Endothelial cell of umbilical vein (primary cell): ENCODE results near the gene TBC1D14. TPM values are rescaled to one million over a fixed set of nuclear protein-coding genes. Genes with fewer than 3 reads are reported as not detected.

Experiments used
- BruUV-seq: library from RNA; stranded (reverse); fragments of 400-500 nt; replicated peaks from 2 replicates; lab custom pipeline; 2021; lab: Mats Ljungman, UMichigan
- CTCF ChIA-PET: fragments of 300-600, 350-600 bp; sonication (Branson Sonifier 250); formaldehyde crosslinking; loops from one replicate; lab custom pipeline; 2021; ENCODE audit warnings: antibody characterized with exemption, inconsistent platforms; lab: Charles Lee
- POLR2A ChIA-PET: fragments of 300-600, 350-600 bp; sonication (Branson Sonifier 250); formaldehyde crosslinking; loops from one replicate; lab custom pipeline; 2021; ENCODE audit warnings: antibody characterized with exemption, inconsistent platforms; lab: Charles Lee
- DNase-seq: peaks from one replicate; pipeline ENCODE4 v3.0.0-alpha.2; 2011; ENCODE audit warnings: low read depth, low spot score
- FAIRE-seq: peaks from 2 replicates; lab custom pipeline; 2011; peaks lifted over from hg19 to GRCh38; lab: Jason Lieb, UNC
- H2AFZ ChIP-seq: 2 replicates; pipeline ENCODE4 v1.6.0; 2012; ENCODE audit warnings: low read depth, low read length, control low read depth, inconsistent platforms
- H3K27ac ChIP-seq: 2 replicates; pipeline ENCODE4 v1.5.1; 2011; ENCODE audit warnings: low read depth, mild to moderate bottlenecking, control low read depth, low read length, moderate library complexity; ENCODE audit not compliant: insufficient read depth
- H3K27me3 ChIP-seq, 2 experiments: 2 replicates each; pipeline versions ENCODE4 v1.6.0 to v1.6.1; 2011; ENCODE audit warnings: low read length in 2 of 2, mixed read lengths in 1 of 2; ENCODE audit not compliant: control insufficient read depth in 2 of 2, insufficient read depth in 2 of 2
- H3K36me3 ChIP-seq, 2 experiments: 2 replicates in 1 of 2; 3 replicates in 1 of 2; pipeline ENCODE4 v1.5.1; 2011; ENCODE audit warnings: low read length in 2 of 2, mild to moderate bottlenecking in 1 of 2, moderate library complexity in 1 of 2; ENCODE audit not compliant: control insufficient read depth in 2 of 2, insufficient read depth in 2 of 2; ENCODE audit errors: extremely low read depth in 1 of 2
- H3K4me1 ChIP-seq: 3 replicates; pipeline ENCODE4 v1.5.1; 2011; ENCODE audit warnings: mild to moderate bottlenecking, low read length; ENCODE audit not compliant: control insufficient read depth, insufficient read depth; ENCODE audit errors: extremely low read depth
- H3K4me2 ChIP-seq: 2 replicates; pipeline ENCODE4 v1.6.1; 2011; ENCODE audit warnings: low read length, control low read depth, mixed read lengths; ENCODE audit not compliant: insufficient read depth
- H3K4me3 ChIP-seq, 3 experiments: fragments of 200-600 bp in 1 of 3; sonication (generic), shearing (Covaris generic) in 1 of 3; replicated peaks in 1 of 3; 2 replicates each; pipeline ENCODE4 v1.5.1; 2011 to 2016; ENCODE audit warnings: control low read depth in 3 of 3, low read length in 3 of 3, mild to moderate bottlenecking in 2 of 3, inconsistent platforms in 1 of 3, low read depth in 1 of 3, moderate library complexity in 1 of 3; ENCODE audit not compliant: insufficient read depth in 1 of 3
- H3K79me2 ChIP-seq: 2 replicates; pipeline ENCODE4 v1.6.0; 2012; ENCODE audit warnings: low read length, inconsistent platforms; ENCODE audit not compliant: control insufficient read depth, insufficient read depth
- H3K9ac ChIP-seq: replicated peaks from 2 replicates; pipeline ENCODE3; 2011; ENCODE audit warnings: low read length, control low read depth; ENCODE audit not compliant: insufficient read depth; ENCODE audit errors: extremely low read depth
- H3K9me1 ChIP-seq: replicated peaks from 3 replicates; pipeline ENCODE4 v1.6.0; 2011; ENCODE audit warnings: mild to moderate bottlenecking, low read length; ENCODE audit not compliant: control insufficient read depth, insufficient read depth; ENCODE audit errors: extremely low read depth
- H3K9me3 ChIP-seq: replicated peaks from 2 replicates; pipeline ENCODE4 v1.5.1; 2012; ENCODE audit warnings: low read length, inconsistent platforms; ENCODE audit not compliant: control insufficient read depth, insufficient read depth
- H4K20me1 ChIP-seq: replicated peaks from 2 replicates; pipeline ENCODE3; 2011; ENCODE audit warnings: mild to moderate bottlenecking, low read length; ENCODE audit not compliant: control insufficient read depth, insufficient read depth; ENCODE audit errors: extremely low read depth
- CTCF ChIP-seq, 2 donors: IDR thresholded peaks; 1 replicate in 1 of 2; 2 replicates in 1 of 2; pipeline ENCODE4 v1.5.1; 2011; ENCODE audit warnings: low read length in 2 of 2, mild to moderate bottlenecking in 2 of 2, moderate library complexity in 2 of 2, control low read depth in 1 of 2, inconsistent platforms in 1 of 2, low read depth in 1 of 2; ENCODE audit not compliant: insufficient read depth in 1 of 2; ENCODE audit errors: extremely low read depth in 1 of 2
- EZH2 ChIP-seq: IDR thresholded peaks from 2 replicates; pipeline ENCODE4 v1.6.1; 2012; ENCODE audit warnings: borderline replicate concordance, low read depth, mild to moderate bottlenecking, moderate library complexity, low read length, inconsistent platforms; ENCODE audit not compliant: severe bottlenecking
- GATA2 ChIP-seq: IDR thresholded peaks from 2 replicates; pipeline ENCODE4 v1.7.0; 2011; ENCODE audit warnings: low read depth, mild to moderate bottlenecking, moderate library complexity, mixed read lengths, low read length; ENCODE audit not compliant: insufficient read length, insufficient read depth
- JUN ChIP-seq: IDR thresholded peaks from 2 replicates; pipeline ENCODE4 v1.6.1; 2011; ENCODE audit warnings: borderline replicate concordance, low read depth; ENCODE audit not compliant: insufficient read length, insufficient read depth
- MAX ChIP-seq: IDR thresholded peaks from 2 replicates; pipeline ENCODE4 v1.6.1; 2011; ENCODE audit not compliant: insufficient read depth, insufficient read length
- MYC ChIP-seq: IDR thresholded peaks from one replicate; pipeline ENCODE4 v1.6.1; 2011; ENCODE audit warnings: mild to moderate bottlenecking, low read depth, low read length
- POLR2A ChIP-seq: IDR thresholded peaks from 2 replicates; pipeline ENCODE4 v1.6.1; 2012; ENCODE audit warnings: low read depth, mild to moderate bottlenecking, control low read depth, low read length
- POLR2AphosphoS5 ChIP-seq: IDR thresholded peaks from 2 replicates; pipeline ENCODE4 v1.6.1; 2012; ENCODE audit warnings: low read depth, mild to moderate bottlenecking, control low read depth, low read length, moderate library complexity; ENCODE audit not compliant: insufficient read depth
- dilution Hi-C: fragments of 300-500 bp; cut with MboI; formaldehyde crosslinking; loops from one replicate; pipeline ENCODE4 v1.15.0; 2019; ENCODE audit warnings: low sequenced_read_pairs; ENCODE audit not compliant: extremely low pct_ligation_motif_present
- intact Hi-C: fragments of 100-400 bp; cut with micrococcal nuclease; formaldehyde crosslinking; loops from one replicate; pipeline ENCODE4 v1.10.0; 2022
- polyA plus RNA-seq, 4 experiments: library from polyadenylated mRNA; depleted of rRNA in 3 of 4; stranded (reverse) in 3 of 4; unstranded in 1 of 4; fragments of >200 nt; gene quantifications; 2 replicates each; pipeline versions ENCODE4 v1.2.1 to v1.2.3, GENCODE V29; 2011 to 2012; ENCODE audit warnings: missing spikeins in 1 of 4
- total RNA-seq: library from RNA; stranded (reverse); gene quantifications from 2 replicates; pipeline ENCODE4 v1.2.3, GENCODE V29; 2021

Gene TBC1D14
- total and polyA plus RNA-seq, 2 donors (not counting 3 experiments of a cell fraction or from before 2014, with no cell fraction given), result 23.7 to 24.8 TPM

GRCh38 chr4:7077371-7077770, 167.7 kb downstream of the TBC1D14 start:
- no peak overlapping the region for H3K9ac ChIP-seq
- TF ChIP-seq CTCF (IDR thresholded peaks at IDR 0.05; ENCODE audit: extremely low read depth in 1 of 2, insufficient read depth in 1 of 2, low read depth in 1 of 2, low read length in 2 of 2), result no peak
- TF ChIP-seq GATA2, result no peak
- TF ChIP-seq POLR2A, result no peak
- TF ChIP-seq EZH2, result no peak
- no peak for TF ChIP-seq POLR2AphosphoS5
- TF ChIP-seq JUN, result no peak
- no peak for TF ChIP-seq MYC
- TF ChIP-seq MAX, result no peak
- H3K79me2 ChIP-seq, result no peaks in the 10 kb centered on the region
- no peaks in the 10 kb centered on the region for H3K9me3 ChIP-seq
- H4K20me1 ChIP-seq, result no peaks in the 10 kb centered on the region
- dilution Hi-C loops, result no loop called here
- no peaks in the 10 kb centered on the region for H3K4me1 ChIP-seq
- no peak overlapping the region for H2AFZ ChIP-seq
- BruUV-seq, result no TSS peak
- H3K9me1 ChIP-seq, result no peaks in the 10 kb centered on the region
- no peak overlapping the region for H3K4me2 ChIP-seq
- CTCF ChIA-PET, result interaction anchor here (0.9 kb wide), 1 partner anchor 103 kb away, joined by 3 read pairs; no protein-coding TSS in a partner anchor
- FAIRE-seq (no peak), DNase-seq (no peak)
- H3K27me3 ChIP-seq, result peaks cover 7 to 18% of the 10 kb centered on the region in 2 experiments
- no peak overlapping the region for H3K4me3 ChIP-seq
- intact Hi-C loops, result no loop called here
- H3K27ac ChIP-seq, result no peak overlapping the region
- POLR2A ChIA-PET, result no interaction called here
- no peaks in the 10 kb centered on the region for H3K36me3 ChIP-seq
